H1 (cell line): Measurements from ENCODE around the gene APOOL. TPM values are rescaled to one million over a fixed set of nuclear protein-coding genes. Genes with fewer than 3 reads are reported as not detected.

ENCODE experiments used
- CTCF ChIA-PET: fragments of 300-600 bp; sonication (Branson Sonifier 250); formaldehyde crosslinking; loops from one replicate; lab custom pipeline; 2021; ENCODE audit not compliant: partially characterized antibody; lab: Charles Lee
- POLR2A ChIA-PET: fragments of 300-600 bp; sonication (Branson Sonifier 250); formaldehyde crosslinking; loops from one replicate; lab custom pipeline; 2021; ENCODE audit warnings: inconsistent platforms; ENCODE audit not compliant: partially characterized antibody; lab: Charles Lee
- DNase-seq, 2 experiments: peaks; one replicate each; pipeline versions ENCODE4 v3.0.0 to v3.0.0-alpha.2; 2010 to 2022; ENCODE audit warnings: low spot score in 2 of 2, low read depth in 1 of 2, mixed read lengths in 1 of 2
- FAIRE-seq: peaks from 2 replicates; lab custom pipeline; 2011; peaks lifted over from hg19 to GRCh38; lab: Jason Lieb, UNC
- H2AFZ ChIP-seq: 2 replicates; pipeline ENCODE4 v1.8.1; 2012; ENCODE audit warnings: low read length, inconsistent platforms
- H2AK5ac ChIP-seq: 2 replicates; pipeline ENCODE4 v1.6.1; 2013; ENCODE audit warnings: low read depth, low read length
- H2BK120ac ChIP-seq: replicated peaks from 2 replicates; pipeline ENCODE3; 2013; ENCODE audit warnings: low read depth, low read length, inconsistent platforms
- H2BK12ac ChIP-seq: 2 replicates; pipeline ENCODE4 v1.6.1; 2013; ENCODE audit warnings: low read depth, low read length
- H2BK15ac ChIP-seq: 2 replicates; pipeline ENCODE4 v1.6.1; 2013; ENCODE audit warnings: low read length
- H2BK20ac ChIP-seq: 2 replicates; pipeline ENCODE4 v1.6.1; 2013; ENCODE audit warnings: low read length
- H2BK5ac ChIP-seq: 2 replicates; pipeline ENCODE4 v1.6.1; 2013; ENCODE audit warnings: low read depth, low read length
- H3K14ac ChIP-seq: 2 replicates; pipeline ENCODE4 v1.6.1; 2013; ENCODE audit warnings: inconsistent platforms; ENCODE audit not compliant: insufficient read length
- H3K18ac ChIP-seq: 2 replicates; pipeline ENCODE4 v1.6.1; 2013; ENCODE audit warnings: low read length; ENCODE audit errors: extremely low read depth
- H3K23ac ChIP-seq: 2 replicates; pipeline ENCODE4 v1.6.1; 2013; ENCODE audit warnings: inconsistent platforms; ENCODE audit not compliant: insufficient read length
- H3K23me2 ChIP-seq: 2 replicates; pipeline ENCODE4 v1.6.1; 2013; ENCODE audit warnings: low read depth, low read length
- H3K27ac ChIP-seq: 2 replicates; pipeline ENCODE4 v1.6.1; 2011; ENCODE audit warnings: low read depth, low read length, inconsistent platforms
- H3K27me3 ChIP-seq, 4 experiments: replicated peaks in 1 of 4; 1 replicate in 1 of 4; 2 replicates in 3 of 4; pipeline versions ENCODE4 v1.6.1 to v1.8.1; 2011 to 2013; ENCODE audit warnings: low read length in 3 of 4, mild to moderate bottlenecking in 3 of 4, inconsistent platforms in 2 of 4, mixed read lengths in 2 of 4, moderate library complexity in 1 of 4; ENCODE audit not compliant: control insufficient read depth in 3 of 4, insufficient read depth in 3 of 4; ENCODE audit errors: extremely low read depth in 1 of 4
- H3K36me3 ChIP-seq, 4 experiments: 2 replicates each; pipeline versions ENCODE4 v1.6.1 to v1.8.1; 2011 to 2013; ENCODE audit warnings: mild to moderate bottlenecking in 4 of 4, low read length in 3 of 4, moderate library complexity in 2 of 4, control low read depth in 1 of 4, inconsistent platforms in 1 of 4; ENCODE audit not compliant: insufficient read depth in 4 of 4, control insufficient read depth in 2 of 4
- H3K4ac ChIP-seq: replicated peaks from 2 replicates; pipeline ENCODE3; 2013; ENCODE audit warnings: low read length, low read depth, mixed read lengths, inconsistent platforms; ENCODE audit not compliant: insufficient read length
- H3K4me1 ChIP-seq, 4 experiments: replicated peaks in 1 of 4; 1 replicate in 1 of 4; 2 replicates in 3 of 4; pipeline versions ENCODE4 v1.6.1 to v1.8.1; 2011 to 2013; ENCODE audit warnings: low read length in 3 of 4, inconsistent platforms in 2 of 4, mixed read lengths in 1 of 4; ENCODE audit not compliant: insufficient read depth in 4 of 4, control insufficient read depth in 3 of 4
- H3K4me2 ChIP-seq, 2 experiments: 2 replicates each; pipeline versions ENCODE4 v1.6.1 to v1.8.1; 2011 to 2013; ENCODE audit warnings: low read depth in 2 of 2, low read length in 2 of 2, control low read depth in 1 of 2, inconsistent platforms in 1 of 2, mild to moderate bottlenecking in 1 of 2; ENCODE audit not compliant: insufficient read depth in 1 of 2
- H3K4me3 ChIP-seq, 4 experiments: fragments of 200-600, 300-600 bp in 1 of 4; sonication (generic), shearing (Covaris generic), sonication (Bioruptor Twin) in 1 of 4; 2 replicates each; pipeline versions ENCODE4 v1.5.1 to v1.8.1; 2011 to 2016; ENCODE audit warnings: low read length in 4 of 4, low read depth in 3 of 4, control low read depth in 2 of 4, inconsistent platforms in 2 of 4, mild to moderate bottlenecking in 2 of 4, mixed read lengths in 1 of 4, moderate library complexity in 1 of 4; ENCODE audit not compliant: insufficient read depth in 2 of 4; ENCODE audit errors: extremely low read depth in 1 of 4
- H3K56ac ChIP-seq: replicated peaks from 2 replicates; pipeline ENCODE3; 2013; ENCODE audit warnings: low read depth, mild to moderate bottlenecking, mixed read lengths, low read length, inconsistent platforms; ENCODE audit not compliant: insufficient read length
- H3K79me1 ChIP-seq: 2 replicates; pipeline ENCODE4 v1.6.1; 2013; ENCODE audit warnings: low read depth, low read length, control low read depth
- H3K79me2 ChIP-seq, 2 experiments: 2 replicates each; pipeline versions ENCODE4 v1.6.1 to v1.8.1; 2012 to 2013; ENCODE audit warnings: low read length in 2 of 2, mild to moderate bottlenecking in 2 of 2, inconsistent platforms in 1 of 2; ENCODE audit not compliant: insufficient read depth in 2 of 2, control insufficient read depth in 1 of 2
- H3K9ac ChIP-seq, 4 experiments: replicated peaks in 1 of 4; 1 replicate in 1 of 4; 2 replicates in 3 of 4; pipeline versions ENCODE4 v1.6.1 to v1.8.1; 2011 to 2013; ENCODE audit warnings: low read depth in 3 of 4, low read length in 3 of 4, control low read depth in 2 of 4, mild to moderate bottlenecking in 2 of 4, moderate library complexity in 2 of 4, inconsistent platforms in 1 of 4; ENCODE audit errors: extremely low read depth in 1 of 4
- H3K9me3 ChIP-seq, 2 experiments: 2 replicates each; pipeline versions ENCODE4 v1.6.1 to v1.8.1; 2012 to 2013; ENCODE audit warnings: mild to moderate bottlenecking in 2 of 2, moderate library complexity in 2 of 2, control low read depth in 1 of 2, inconsistent platforms in 1 of 2, low read depth in 1 of 2, low read length in 1 of 2, mixed read lengths in 1 of 2; ENCODE audit not compliant: insufficient read depth in 2 of 2
- H4K20me1 ChIP-seq, 2 experiments: replicated peaks in 1 of 2; 2 replicates each; pipeline versions ENCODE3 to v1.8.1; 2011 to 2013; ENCODE audit warnings: inconsistent platforms in 2 of 2, low read length in 2 of 2, mild to moderate bottlenecking in 1 of 2; ENCODE audit not compliant: insufficient read depth in 2 of 2, control insufficient read depth in 1 of 2
- H4K5ac ChIP-seq: 2 replicates; pipeline ENCODE4 v1.6.1; 2013; ENCODE audit warnings: low read length, low read depth, mixed read lengths, inconsistent platforms; ENCODE audit not compliant: insufficient read length
- H4K8ac ChIP-seq: 2 replicates; pipeline ENCODE4 v1.8.0; 2013; ENCODE audit warnings: mild to moderate bottlenecking, moderate library complexity, low read length, inconsistent platforms; ENCODE audit not compliant: insufficient read depth; ENCODE audit errors: extremely low read depth
- H4K91ac ChIP-seq: replicated peaks from 2 replicates; pipeline ENCODE3; 2013; ENCODE audit warnings: low read length, mixed read lengths, inconsistent platforms; ENCODE audit not compliant: insufficient read length
- CHD1 ChIP-seq: IDR thresholded peaks from 2 replicates; pipeline ENCODE4 v1.6.1; 2012; ENCODE audit warnings: low read depth, low read length, improper control_type of control experiment
- NANOG ChIP-seq: IDR thresholded peaks from 2 replicates; pipeline ENCODE4 v1.6.1; 2011; ENCODE audit warnings: low read length, low read depth, mild to moderate bottlenecking, inconsistent platforms; ENCODE audit not compliant: insufficient read depth, poor library complexity, severe bottlenecking
- PHF8 ChIP-seq: fragments of 200-600 bp; sonication (generic); conservative IDR thresholded peaks from 2 replicates; pipeline ENCODE4 v1.7.1; 2012; ENCODE audit warnings: low read depth, mild to moderate bottlenecking, inconsistent platforms, low read length, moderate library complexity
- RFX5 ChIP-seq: IDR thresholded peaks from 2 replicates; pipeline ENCODE4 v1.6.1; 2011; ENCODE audit warnings: low read depth, low read length, improper control_type of control experiment, borderline replicate concordance
- RXRA ChIP-seq: IDR thresholded peaks from 2 replicates; pipeline ENCODE4 v1.6.1; 2011; ENCODE audit warnings: low read depth, mild to moderate bottlenecking, low read length, moderate library complexity; ENCODE audit not compliant: insufficient read depth
- SAP30 ChIP-seq: fragments of 300-600 bp; sonication (generic); IDR thresholded peaks from 2 replicates; pipeline ENCODE4 v1.7.1; 2012; ENCODE audit warnings: low read length, moderate library complexity, mild to moderate bottlenecking, inconsistent platforms; ENCODE audit not compliant: insufficient read depth, insufficient replicate concordance
- WGBS, 2 experiments: shearing (Covaris generic) in 1 of 2; methylation state at CpG; one replicate each; pipeline versions ENCODE4 v1.1.6 to v1.1.7; 2013 to 2015; ENCODE audit warnings: low lambda C conversion rate in 2 of 2, mixed read lengths in 2 of 2, inconsistent platforms in 1 of 2, low coverage in 1 of 2, missing lambda C conversion rate in 1 of 2; ENCODE audit not compliant: insufficient replicate concordance in 2 of 2, insufficient coverage in 1 of 2, insufficient read length in 1 of 2; ENCODE audit errors: extremely low coverage in 1 of 2, missing lambda C conversion rate in 1 of 2; 5-methylcytosine and 5-hydroxymethylcytosine counted together
- polyA plus RNA-seq, 7 experiments: library from polyadenylated mRNA; depleted of rRNA in 3 of 7; stranded (reverse) in 5 of 7; unstranded in 2 of 7; fragments of >200 nt in 5 of 7; fragments of 200-250 nt in 2 of 7; gene quantifications; 1 replicate in 5 of 7; 2 replicates in 1 of 7; 4 replicates in 1 of 7; pipeline versions ENCODE4 v1.2.1 to v1.2.3, GENCODE V29; 2011 to 2013; ENCODE audit warnings: missing spikeins in 2 of 7, mixed read lengths in 2 of 7
- total RNA-seq: library from RNA; stranded (reverse); fragmentation: NEBNext Ultra II Directional; extraction: Animal tissue kit (Norgen Biotek cat#: 25700); gene quantifications from 2 replicates; pipeline ENCODE4 v1.2.1, GENCODE V29; 2021

The APOOL gene
- total and polyA plus RNA-seq, 2 of the 8 experiments (the other 6 are each of a cell fraction or from before 2014, with no cell fraction given): 2.4 to 8.1 TPM

- Histone ChIP-seq H2AK5ac (no peak overlapping the region), H3K4ac (no peak overlapping the region), H2BK5ac (no peak overlapping the region), H4K20me1 (no peaks in the 10 kb centered on the region), H3K4me3 (no peak overlapping the region), H3K79me1 (no peaks in the 10 kb centered on the region), H3K36me3 (no peaks in the 10 kb centered on the region), H3K9me3 (no peaks in the 10 kb centered on the region)
- FAIRE-seq: no peak
- no peak for TF ChIP-seq PHF8
- TF ChIP-seq RXRA: no peak
- no peak for TF ChIP-seq SAP30
- no peak for TF ChIP-seq RFX5
- TF ChIP-seq CHD1: no peak
- no peak for TF ChIP-seq NANOG
- TF ChIP-seq, all 59 proteins: peak for 0
- no peak overlapping the region for H4K8ac ChIP-seq
- no peak overlapping the region for H4K5ac ChIP-seq
- H2BK12ac ChIP-seq: no peak overlapping the region
- ChIA-PET CTCF (no interaction called here), POLR2A (no interaction called here)
- DNase-seq: no peak
- H3K14ac ChIP-seq: no peak overlapping the region
- H3K27me3 ChIP-seq: no peaks in the 10 kb centered on the region
- H3K4me2 ChIP-seq: no peak overlapping the region
- no peak overlapping the region for H3K9ac ChIP-seq
- H3K79me2 ChIP-seq: no peaks in the 10 kb centered on the region
- 93% methylated on average over 3 of the region's 3 CpGs; no CpG with 5 or more reads in 1 of the 2 experiments for WGBS, 2 experiments
- no peak overlapping the region for H2BK20ac ChIP-seq
- H3K4me1 ChIP-seq: no peaks in the 10 kb centered on the region
- H3K56ac ChIP-seq: no peak overlapping the region
- no peak overlapping the region for H4K91ac ChIP-seq
- H2BK120ac ChIP-seq: no peak overlapping the region
- H3K27ac ChIP-seq: no peak overlapping the region
- H3K23ac ChIP-seq: no peak overlapping the region
- no peak overlapping the region for H3K18ac ChIP-seq
- H3K23me2 ChIP-seq: no peaks in the 10 kb centered on the region
- no peak overlapping the region for H2BK15ac ChIP-seq
- no peak overlapping the region for H2AFZ ChIP-seq
Measured at GRCh38 chrX:85114171-85114570, 110.5 kb downstream of the APOOL start.
